Measurements from ENCODE around the gene BLOC1S2. TPM values are rescaled to one million over a fixed set of nuclear protein-coding genes. Genes with fewer than 3 reads are reported as not detected.

Gene BLOC1S2
- total RNA-seq (31.8 TPM), polyA plus RNA-seq (ENCODE audit: insufficient read depth, low read depth, low replicate concordance) (56.3 TPM)
- long read RNA-seq, donor 1, transcript BLOC1S2-202 (5 exons, 1,249 nt), result major isoform, 5 of 8 reads
- long read RNA-seq, donor 1, partial matches to known transcripts, result 0 of 8 reads
- long read RNA-seq, donor 1, other reads (novel, unspliced or antisense), result 0 of 8 reads
- long read RNA-seq, donor 2, transcript BLOC1S2-202 (5 exons, 1,249 nt), result major isoform, 14 of 25 reads
- long read RNA-seq, donor 2, partial matches to known transcripts, result 7 of 25 reads
- long read RNA-seq, donor 2, other reads (novel, unspliced or antisense), result 0 of 25 reads
- long read RNA-seq, donor 3, transcript BLOC1S2-202 (5 exons, 1,249 nt), result major isoform, 9 of 18 reads
- long read RNA-seq, donor 3, transcript BLOC1S2-203 (4 exons, 2,024 nt), result major isoform, 9 of 18 reads
- long read RNA-seq, donor 3, partial matches to known transcripts, result 0 of 18 reads
- long read RNA-seq, donor 3, other reads (novel, unspliced or antisense), result 0 of 18 reads
- long read RNA-seq, donor 4, transcript BLOC1S2-202 (5 exons, 1,249 nt), result major isoform, 5 of 7 reads
- long read RNA-seq, donor 4, partial matches to known transcripts, result 0 of 7 reads
- long read RNA-seq, donor 4, other reads (novel, unspliced or antisense), result 0 of 7 reads
- long read RNA-seq, donor 5, partial matches to known transcripts, result 0 of 2 reads
- long read RNA-seq, donor 5, other reads (novel, unspliced or antisense), result 0 of 2 reads
- long read RNA-seq, donor 6, transcript BLOC1S2-203 (4 exons, 2,024 nt), result minor isoform, 11 of 28 reads
- long read RNA-seq, donor 6, transcript BLOC1S2-202 (5 exons, 1,249 nt), result major isoform, 16 of 28 reads
- long read RNA-seq, donor 6, partial matches to known transcripts, result 0 of 28 reads
- long read RNA-seq, donor 6, other reads (novel, unspliced or antisense), result 0 of 28 reads
- long read RNA-seq, donor 7, transcript BLOC1S2-202 (5 exons, 1,249 nt), result major isoform, 21 of 23 reads
- long read RNA-seq, donor 7, partial matches to known transcripts, result 0 of 23 reads
- long read RNA-seq, donor 7, other reads (novel, unspliced or antisense), result 2 of 23 reads
- long read RNA-seq, donor 8, partial matches to known transcripts, result 0 of 7 reads
- long read RNA-seq, donor 8, other reads (novel, unspliced or antisense), result 0 of 7 reads
- long read RNA-seq, donor 9, partial matches to known transcripts, result 0 of 7 reads
- long read RNA-seq, donor 9, other reads (novel, unspliced or antisense), result 0 of 7 reads
- long read RNA-seq, donor 10, transcript BLOC1S2-202 (5 exons, 1,249 nt), result major isoform, 13 of 28 reads
- long read RNA-seq, donor 10, partial matches to known transcripts, result 12 of 28 reads
- long read RNA-seq, donor 10, other reads (novel, unspliced or antisense), result 0 of 28 reads

DNA sequence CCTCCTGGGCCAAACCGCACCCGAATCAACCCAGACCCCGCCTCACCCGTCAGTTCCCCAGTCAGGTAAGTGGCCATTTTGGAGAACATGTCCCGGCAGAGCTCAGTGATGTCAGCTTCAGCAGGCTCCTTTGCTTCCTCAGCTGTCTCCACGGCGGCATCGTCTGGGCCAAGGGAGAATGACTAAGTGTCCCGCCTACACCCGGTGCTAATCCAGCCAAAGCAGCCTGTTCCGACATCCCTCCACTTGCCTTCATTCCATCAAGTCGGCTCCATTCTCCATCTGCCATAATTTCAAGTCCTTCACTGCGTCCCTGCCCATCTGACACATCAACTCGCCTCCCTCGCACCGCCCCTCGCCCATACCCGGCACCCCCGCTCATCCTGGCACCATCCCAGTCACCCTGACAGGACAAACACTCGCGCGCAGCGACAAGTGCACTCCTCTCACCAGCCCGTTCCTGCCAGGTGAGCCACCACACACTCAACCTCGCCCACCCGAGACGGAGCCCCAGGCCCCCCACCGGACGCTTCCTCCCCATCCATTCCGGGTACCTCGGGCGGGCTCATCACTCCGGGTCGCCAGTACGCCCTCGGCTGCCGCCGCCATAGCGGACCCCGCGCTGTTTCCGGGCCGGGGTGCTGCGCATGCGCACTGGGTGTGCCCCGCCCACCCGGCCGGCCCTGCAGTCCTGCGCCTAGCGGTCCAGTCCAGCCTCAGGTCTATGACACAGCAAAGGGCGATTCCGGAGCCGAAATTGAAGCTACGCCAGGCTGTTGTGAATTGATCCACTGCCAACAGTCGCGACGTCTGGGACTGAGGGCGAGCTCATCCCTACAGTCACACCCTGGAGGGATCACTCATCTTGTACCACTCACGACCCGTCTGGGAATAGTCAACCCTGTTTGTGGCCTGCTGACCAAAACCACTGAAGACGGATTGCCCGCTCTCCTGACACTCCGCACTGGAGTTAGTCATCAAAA, at the start of gene BLOC1S2:
Gene BLOC1S2, minus strand, starts transcription at position 630 of the 983 bp plus-strand sequence. Its CDS starts 21 bp downstream, at position 609.
- intact Hi-C loops (cut with DNase I), result no loop called here
- Histone ChIP-seq H3K27me3 (ENCODE audit: control insufficient read depth, insufficient read depth, low read length) (no peaks in the 10 kb centered on the region), H3K27ac (ENCODE audit: low read depth in 2 of 2, low read length in 2 of 2) (peak within 1 kb of the TSS; percentile 93 to 94), H3K4me3 (ENCODE audit: low read length in 3 of 3) (peak within 1 kb of the TSS; percentile 89 to 99 (median 99)), H3K9ac (ENCODE audit: low read length in 3 of 3) (peak within 1 kb of the TSS; percentile 85 to 94 (median 87)), H3K36me3 (ENCODE audit: control insufficient read depth in 2 of 3, insufficient read depth in 3 of 3, low read length in 3 of 3) (no peaks in the 10 kb centered on the region), H3K9me3 (ENCODE audit: control insufficient read depth in 2 of 3, insufficient read depth in 1 of 3, low read length in 3 of 3) (no peaks in the 10 kb centered on the region), H3K4me1 (ENCODE audit: control insufficient read depth in 2 of 3, insufficient read depth in 2 of 3, low read depth in 1 of 3, low read length in 3 of 3) (peaks cover 5 to 15% (median 7%) of the 10 kb centered on the region in 3 donors)
- TF ChIP-seq, protein P1, sequence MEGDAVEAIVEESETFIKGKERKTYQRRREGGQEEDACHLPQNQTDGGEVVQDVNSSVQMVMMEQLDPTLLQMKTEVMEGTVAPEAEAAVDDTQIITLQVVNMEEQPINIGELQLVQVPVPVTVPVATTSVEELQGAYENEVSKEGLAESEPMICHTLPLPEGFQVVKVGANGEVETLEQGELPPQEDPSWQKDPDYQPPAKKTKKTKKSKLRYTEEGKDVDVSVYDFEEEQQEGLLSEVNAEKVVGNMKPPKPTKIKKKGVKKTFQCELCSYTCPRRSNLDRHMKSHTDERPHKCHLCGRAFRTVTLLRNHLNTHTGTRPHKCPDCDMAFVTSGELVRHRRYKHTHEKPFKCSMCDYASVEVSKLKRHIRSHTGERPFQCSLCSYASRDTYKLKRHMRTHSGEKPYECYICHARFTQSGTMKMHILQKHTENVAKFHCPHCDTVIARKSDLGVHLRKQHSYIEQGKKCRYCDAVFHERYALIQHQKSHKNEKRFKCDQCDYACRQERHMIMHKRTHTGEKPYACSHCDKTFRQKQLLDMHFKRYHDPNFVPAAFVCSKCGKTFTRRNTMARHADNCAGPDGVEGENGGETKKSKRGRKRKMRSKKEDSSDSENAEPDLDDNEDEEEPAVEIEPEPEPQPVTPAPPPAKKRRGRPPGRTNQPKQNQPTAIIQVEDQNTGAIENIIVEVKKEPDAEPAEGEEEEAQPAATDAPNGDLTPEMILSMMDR (IDR thresholded peaks at IDR 0.05; ENCODE audit: borderline replicate concordance, extremely low read depth, insufficient read depth), result peak; percentile 6
- FAIRE-seq (no peak), DNase-seq (peak; percentile 88 to 95 (median 93))

DNA sequence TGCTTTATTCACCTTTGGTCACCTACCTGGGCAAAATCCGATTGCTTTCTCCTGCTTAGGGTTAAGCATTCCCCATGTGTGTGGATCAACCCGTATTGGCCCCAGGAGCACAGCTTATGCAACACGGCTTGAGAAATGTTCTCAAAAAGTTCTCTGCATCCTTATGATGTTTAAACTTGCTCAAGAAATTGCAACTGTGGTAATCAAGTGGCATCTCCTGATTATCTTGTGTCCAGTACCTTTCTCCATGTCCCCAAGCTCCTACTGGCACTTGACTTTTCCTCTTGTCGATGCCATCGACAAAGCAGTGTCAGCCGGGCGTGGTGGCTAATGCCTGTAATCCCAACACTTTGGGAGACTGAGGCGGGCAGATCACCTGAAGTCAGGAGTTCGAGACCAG, 48.3 kb upstream of the BLOC1S2 start:
- no peak for FAIRE-seq
- DNase-seq, result no peak
- intact Hi-C loops (cut with DNase I), result loop anchor here (5.0 kb wide), 1 partner anchor 103 kb away; no protein-coding TSS in a partner anchor
- H3K9ac ChIP-seq (ENCODE audit: low read length in 3 of 3), result no peak overlapping the region
- no peaks in the 10 kb centered on the region for H3K9me3 ChIP-seq (ENCODE audit: control insufficient read depth in 2 of 3, insufficient read depth in 1 of 3, low read length in 3 of 3)
- no peak overlapping the region for H3K27ac ChIP-seq (ENCODE audit: low read depth in 2 of 2, low read length in 2 of 2)
- H3K4me1 ChIP-seq (ENCODE audit: control insufficient read depth in 2 of 3, insufficient read depth in 2 of 3, low read depth in 1 of 3, low read length in 3 of 3), result no peaks in the 10 kb centered on the region
- TF ChIP-seq, protein P1 (IDR thresholded peaks at IDR 0.05; ENCODE audit: borderline replicate concordance, extremely low read depth, insufficient read depth), result no peak
- H3K27me3 ChIP-seq (ENCODE audit: control insufficient read depth, insufficient read depth, low read length), result peaks cover 2% of the 10 kb centered on the region
- H3K4me3 ChIP-seq (ENCODE audit: low read length in 3 of 3), result no peak overlapping the region
- H3K36me3 ChIP-seq (ENCODE audit: control insufficient read depth in 2 of 3, insufficient read depth in 3 of 3, low read length in 3 of 3), result no peaks in the 10 kb centered on the region
